Caco-2 (cell line): ENCODE results near the gene ACYP2. TPM values are rescaled to one million over a fixed set of nuclear protein-coding genes. Genes with fewer than 3 reads are reported as not detected.

Source experiments
- BruUV-seq: library from RNA; stranded (reverse); fragments of 400-500 nt; replicated peaks from 2 replicates; lab custom pipeline; 2021; lab: Mats Ljungman, UMichigan
- CTCF ChIA-PET: fragments of 300-600 bp; sonication (Branson Sonifier 250); formaldehyde crosslinking; loops from one replicate; lab custom pipeline; 2022; ENCODE audit warnings: antibody characterized with exemption; lab: Charles Lee
- POLR2A ChIA-PET: fragments of 300-600 bp; sonication (Branson Sonifier 250); formaldehyde crosslinking; loops from one replicate; lab custom pipeline; 2022; ENCODE audit warnings: antibody characterized with exemption; lab: Charles Lee
- DNase-seq, 2 experiments: peaks; one replicate each; pipeline versions ENCODE4 v3.0.0 to v3.0.0-alpha.2; 2020 to 2022
- H3K27me3 ChIP-seq: replicated peaks from 2 replicates; pipeline ENCODE4 v1.6.0; 2011; ENCODE audit warnings: low read length; ENCODE audit not compliant: control insufficient read depth, insufficient read depth
- H3K36me3 ChIP-seq: 2 replicates; pipeline ENCODE4 v1.5.1; 2011; ENCODE audit warnings: low read length; ENCODE audit not compliant: control insufficient read depth, insufficient read depth
- H3K4me1 ChIP-seq: fragments of 250-450 bp; sonication (Bioruptor Pico); 2 replicates; pipeline ENCODE4 v1.5.1; 2020; ENCODE audit warnings: mild to moderate bottlenecking
- H3K4me3 ChIP-seq: 2 replicates; pipeline ENCODE4 v1.5.1; 2011; ENCODE audit warnings: low read depth, mild to moderate bottlenecking, control low read depth, low read length
- H3K9me3 ChIP-seq: fragments of 250-450 bp; sonication (Bioruptor Pico); 2 replicates; pipeline ENCODE4 v1.5.1; 2020; ENCODE audit warnings: mild to moderate bottlenecking, moderate library complexity
- H3K27ac Mint-ChIP-seq: one replicate; pipeline ENCODE4 v1.8.0; 2022; ENCODE audit warnings: mixed read lengths; ENCODE audit not compliant: unreplicated experiment
- H3K27me3 Mint-ChIP-seq: one replicate; pipeline ENCODE4 v1.8.0; 2022; ENCODE audit warnings: mixed read lengths; ENCODE audit not compliant: insufficient read depth, unreplicated experiment
- H3K36me3 Mint-ChIP-seq: one replicate; pipeline ENCODE4 v1.8.0; 2022; ENCODE audit warnings: mild to moderate bottlenecking, mixed read lengths; ENCODE audit not compliant: insufficient read depth, unreplicated experiment
- H3K4me1 Mint-ChIP-seq: one replicate; pipeline ENCODE4 v1.8.0; 2022; ENCODE audit warnings: low read depth, mixed read lengths; ENCODE audit not compliant: unreplicated experiment
- H3K4me3 Mint-ChIP-seq: one replicate; pipeline ENCODE4 v1.8.0; 2022; ENCODE audit warnings: mild to moderate bottlenecking, moderate library complexity, mixed read lengths; ENCODE audit not compliant: unreplicated experiment
- H3K9me3 Mint-ChIP-seq: one replicate; pipeline ENCODE4 v1.8.0; 2022; ENCODE audit warnings: mixed read lengths; ENCODE audit not compliant: unreplicated experiment
- CTCF ChIP-seq, 2 experiments: fragments of 200-600 bp in 1 of 2; IDR thresholded peaks; 1 replicate in 1 of 2; 2 replicates in 1 of 2; pipeline versions ENCODE4 v1.5.1 to v1.8.0; 2011 to 2022; ENCODE audit warnings: antibody characterized with exemption in 1 of 2, control low read depth in 1 of 2, inconsistent platforms in 1 of 2, low read depth in 1 of 2, low read length in 1 of 2, mild to moderate bottlenecking in 1 of 2, moderate library complexity in 1 of 2; ENCODE audit not compliant: insufficient read depth in 1 of 2, severe bottlenecking in 1 of 2, unreplicated experiment in 1 of 2
- intact Hi-C: fragments of 100-400 bp; cut with micrococcal nuclease; formaldehyde crosslinking; loops from one replicate; pipeline ENCODE4 v1.10.0; 2022; ENCODE audit not compliant: unreplicated experiment
- total RNA-seq: library from RNA; stranded (reverse); gene quantifications from 2 replicates; pipeline ENCODE4 v1.2.3, GENCODE V29; 2022

Gene ACYP2
- total RNA-seq, 1 experiment from 2014 or later = 4.1 TPM

GRCh38 chr2:54353216-54353615 is 237.8 kb downstream of the ACYP2 start:
- Histone ChIP-seq H3K9me3 (no peaks in the 10 kb centered on the region), H3K4me3 (no peak overlapping the region), H3K4me1 (0 out of 2 replicates have a peak, but pooled peaks cover 4% of the 10 kb centered on the region), H3K36me3 (no peaks in the 10 kb centered on the region), H3K27me3 (no peaks in the 10 kb centered on the region)
- Mint-ChIP-seq H3K27ac (no peak overlapping the region), H3K9me3 (no peaks in the 10 kb centered on the region), H3K27me3 (peaks cover 10% of the 10 kb centered on the region), H3K4me1 (no peaks in the 10 kb centered on the region), H3K36me3 (no peaks in the 10 kb centered on the region), H3K4me3 (no peak overlapping the region)
- POLR2A ChIA-PET = no interaction called here
- intact Hi-C loops = loop anchor here (5.0 kb wide), 1 partner anchor 176 kb away; no protein-coding TSS in a partner anchor
- DNase-seq = no peak
- CTCF ChIA-PET = no interaction called here
- no peak for TF ChIP-seq CTCF (IDR thresholded peaks at IDR 0.05; ENCODE audit: insufficient read depth in 1 of 2, low read depth in 1 of 2, low read length in 1 of 2, severe bottlenecking in 1 of 2, unreplicated experiment in 1 of 2)
- BruUV-seq = no TSS peak

Other genes starting within 250 kb of the ACYP2 start
- 79.0 and 84.9 TPM in 2 replicates for gene PSME4, start 144.6 kb upstream of the ACYP2 start, total RNA-seq
- gene TSPYL6, start 140.6 kb downstream of the ACYP2 start, total RNA-seq = not detected in 2 replicates